HG03045 (cell line): ENCODE data around the gene CDHR2.
A peak's percentile ranks its signal among the peaks of the same experiment; 100 is the strongest.
"Not testable (repeated sequence)": the region's sequence is repeated elsewhere in the genome, so short reads cannot be mapped to it uniquely, and the experiment has no call there.

ENCODE experiments used
- ATAC-seq: cut with Tn5 transposase; IDR thresholded peaks from one replicate; pipeline ENCODE4 v1.9.1; 2021; ENCODE audit warnings: mild to moderate bottlenecking, moderate library complexity; ENCODE audit not compliant: unreplicated experiment

Gene CDHR2

GRCh38 chr5:176592573-176592972 is 43.4 kb downstream of the CDHR2 start:
- ATAC-seq, result no peak

DNA sequence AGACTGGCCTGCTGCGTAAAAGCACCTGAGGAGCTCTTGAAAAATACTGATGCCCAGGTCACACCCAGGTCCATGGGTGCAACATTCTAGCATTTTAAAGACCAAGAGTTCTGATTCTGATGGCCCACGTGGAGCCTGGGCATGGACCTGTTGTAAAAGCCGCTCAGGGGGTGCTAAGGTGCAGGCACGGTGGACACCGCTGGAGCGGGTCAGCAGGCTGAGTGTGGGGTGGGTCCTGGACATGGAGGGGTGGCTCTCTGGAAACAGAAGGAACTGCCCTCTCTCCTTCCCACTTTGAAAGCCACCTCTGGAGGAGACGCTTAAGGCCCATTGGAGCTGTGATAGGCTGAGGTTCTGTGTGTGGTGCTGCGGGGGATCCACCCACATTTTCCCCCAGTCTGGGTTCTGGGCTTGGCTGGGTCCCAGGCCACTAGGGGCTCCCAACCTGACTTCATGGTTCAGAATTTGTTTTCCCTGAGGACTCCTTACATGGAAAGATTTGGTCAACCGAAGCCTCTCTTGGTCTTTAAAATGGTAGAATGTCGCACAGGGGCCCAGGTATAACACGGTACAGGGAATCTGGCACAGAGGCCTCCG is 44.2 kb downstream of the CDHR2 start:
- no peak for ATAC-seq

DNA sequence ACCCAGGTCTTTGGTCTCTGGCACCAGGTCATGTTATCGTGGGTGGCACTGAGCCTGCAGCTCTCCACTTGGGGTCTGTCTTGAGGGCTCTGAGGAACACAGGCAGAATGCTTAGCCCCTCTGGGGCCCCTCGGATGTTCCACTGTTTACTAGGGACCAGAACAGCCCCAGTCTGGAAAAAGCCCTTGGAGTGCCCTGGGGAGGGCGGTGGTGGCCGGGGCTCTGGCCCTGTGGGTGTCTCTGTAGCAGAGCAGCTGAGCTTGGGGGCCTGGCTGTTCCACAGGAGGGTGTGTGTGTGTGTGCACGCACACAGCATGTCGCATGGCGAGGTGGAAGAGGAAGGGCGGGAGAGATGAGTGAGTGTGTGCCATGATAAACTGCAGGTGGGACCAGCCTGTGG is 45.4 kb downstream of the CDHR2 start:
- no peak for ATAC-seq

DNA sequence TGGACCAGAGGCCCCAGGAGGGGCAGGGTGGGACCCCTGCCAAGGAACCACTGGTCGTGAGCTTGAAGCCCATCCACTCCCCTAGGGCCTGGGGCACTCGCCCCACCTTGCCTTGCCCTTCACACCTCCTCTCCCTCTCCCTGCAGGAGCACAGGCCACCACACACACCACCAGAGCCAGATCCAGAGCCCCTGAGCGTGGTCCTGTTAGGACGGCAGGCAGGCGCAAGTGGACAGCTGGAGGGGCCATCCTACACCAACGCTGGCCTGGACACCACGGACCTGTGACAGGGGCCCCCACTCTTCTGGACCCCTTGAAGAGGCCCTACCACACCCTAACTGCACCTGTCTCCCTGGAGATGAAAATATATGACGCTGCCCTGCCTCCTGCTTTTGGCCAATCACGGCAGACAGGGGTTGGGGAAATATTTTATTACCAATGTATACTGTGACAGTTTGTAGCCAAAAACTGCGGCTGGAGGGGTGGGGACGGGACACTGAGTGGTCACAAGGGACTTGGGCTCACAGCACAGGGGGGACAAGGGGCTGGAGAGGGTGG is 46.3 kb downstream of the CDHR2 start:
- no peak for ATAC-seq

- no peak for ATAC-seq
Measured at GRCh38 chr5:176596069-176596644, 47.0 kb downstream of the CDHR2 start.

- ATAC-seq, result peak; percentile 59
Measured at GRCh38 chr5:176596689-176597416, 47.7 kb downstream of the CDHR2 start.

DNA sequence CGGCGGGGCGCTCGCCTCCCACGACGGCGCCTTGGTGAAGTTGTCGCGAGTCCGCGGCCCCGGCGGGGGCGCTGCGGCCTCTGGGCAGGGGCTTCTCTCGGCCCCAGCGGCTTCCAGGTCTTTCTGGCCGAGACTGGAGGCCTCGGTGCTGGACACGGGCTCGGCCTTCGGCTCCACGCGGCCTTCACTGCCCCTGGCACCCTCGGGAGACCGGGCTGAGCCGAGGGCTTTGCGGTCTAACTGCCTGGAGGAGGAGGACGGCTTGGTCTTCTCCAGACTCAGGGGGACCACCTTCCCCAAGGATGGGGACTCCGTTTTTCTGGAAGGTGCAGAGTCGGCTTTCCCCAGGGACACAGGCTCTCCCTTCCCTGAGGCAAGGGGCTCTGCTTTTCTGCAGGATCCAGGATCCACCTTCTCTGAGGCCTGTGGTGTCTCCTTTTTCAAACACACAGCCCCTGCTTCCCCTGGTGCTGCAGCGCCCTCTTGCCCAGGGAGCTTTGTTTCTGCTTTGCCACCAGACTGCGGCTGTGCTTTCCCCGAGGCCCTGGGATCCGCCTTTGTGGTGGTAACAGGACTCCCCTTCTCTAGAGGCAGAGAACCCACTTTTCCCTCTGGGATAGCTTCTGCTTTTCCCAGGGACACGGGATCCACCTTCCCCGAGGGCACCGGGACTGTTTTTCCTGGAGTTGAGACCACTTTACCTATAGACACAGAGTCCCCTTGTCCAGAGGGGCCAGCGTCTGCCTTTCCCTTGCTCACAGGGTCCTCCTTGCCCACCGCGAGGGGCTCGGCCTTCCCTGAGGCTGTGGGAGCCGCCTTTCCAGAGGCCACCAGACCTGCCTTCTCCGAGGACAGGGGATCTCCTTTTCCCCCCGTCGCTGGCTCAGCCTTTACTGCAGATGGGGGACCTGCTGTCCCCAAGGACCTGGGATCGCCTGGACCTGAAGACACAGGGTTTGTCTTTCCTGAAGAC is 48.6 kb downstream of the CDHR2 start:
- ATAC-seq, result no peak

DNA sequence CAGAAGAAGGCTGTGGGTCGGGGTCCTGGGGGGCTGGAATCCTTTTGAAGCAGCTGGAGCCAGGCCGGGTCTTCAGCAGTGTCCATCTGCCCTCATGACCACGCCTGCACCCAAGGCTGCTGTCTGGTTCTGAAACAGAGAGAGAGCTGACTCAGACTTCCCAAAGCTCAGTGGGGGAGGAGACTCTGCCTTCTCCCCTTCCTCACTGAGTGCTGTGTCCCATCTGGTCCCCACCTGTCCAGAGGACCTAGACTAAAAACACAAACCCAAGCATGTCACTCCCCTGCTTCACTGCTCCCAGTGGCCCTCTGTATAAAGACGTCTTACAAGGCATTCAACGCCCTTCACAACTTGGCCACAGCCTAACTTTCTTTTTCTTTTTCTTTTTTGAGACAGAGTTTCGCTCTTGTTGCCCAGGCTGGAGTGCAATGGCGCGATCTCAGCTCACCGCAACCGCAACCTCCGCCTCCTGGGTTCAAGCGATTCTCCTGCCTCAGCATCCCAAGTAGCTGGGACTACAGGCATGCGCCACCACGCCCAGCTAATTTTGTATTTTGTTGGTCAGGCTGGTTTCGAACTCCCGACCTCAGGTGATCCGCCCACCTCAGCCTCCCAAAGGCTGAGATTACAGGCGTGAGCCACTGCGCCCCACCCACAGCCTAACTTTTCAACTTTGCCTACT is 50.7 kb downstream of the CDHR2 start:
- not testable (repeated sequence) for ATAC-seq

- ATAC-seq, result no peak
Measured at GRCh38 chr5:176601901-176602482, 52.9 kb downstream of the CDHR2 start.

- ATAC-seq, result no peak
Measured at GRCh38 chr5:176603091-176603490, 53.9 kb downstream of the CDHR2 start.

DNA sequence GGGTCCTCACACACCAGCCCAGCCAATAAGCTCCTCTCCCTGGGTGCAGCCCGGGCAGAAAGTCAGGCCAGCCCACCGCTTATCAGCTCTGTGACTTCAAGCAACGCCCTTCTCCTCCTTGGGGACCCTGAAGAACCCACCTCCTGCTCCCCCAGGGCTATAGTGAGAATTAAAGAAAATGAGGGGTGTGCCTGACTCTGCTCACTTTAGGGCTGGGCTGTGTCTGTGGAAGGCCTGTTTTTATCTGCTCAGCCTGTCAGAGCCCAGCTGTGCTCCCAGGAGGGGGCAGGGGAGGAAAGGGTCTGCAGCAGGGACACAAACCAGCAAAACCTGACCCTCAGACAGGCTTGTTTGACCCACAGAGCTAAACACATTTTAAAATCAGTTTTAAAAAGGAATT is 56.9 kb downstream of the CDHR2 start:
- ATAC-seq, result no peak

- ATAC-seq, result no peak
Measured at GRCh38 chr5:176606875-176607274, 57.7 kb downstream of the CDHR2 start.

- ATAC-seq, result no peak
Measured at GRCh38 chr5:176608142-176608705, 59.1 kb downstream of the CDHR2 start.

- no peak for ATAC-seq
Measured at GRCh38 chr5:176608937-176609723, 60.0 kb downstream of the CDHR2 start.

DNA sequence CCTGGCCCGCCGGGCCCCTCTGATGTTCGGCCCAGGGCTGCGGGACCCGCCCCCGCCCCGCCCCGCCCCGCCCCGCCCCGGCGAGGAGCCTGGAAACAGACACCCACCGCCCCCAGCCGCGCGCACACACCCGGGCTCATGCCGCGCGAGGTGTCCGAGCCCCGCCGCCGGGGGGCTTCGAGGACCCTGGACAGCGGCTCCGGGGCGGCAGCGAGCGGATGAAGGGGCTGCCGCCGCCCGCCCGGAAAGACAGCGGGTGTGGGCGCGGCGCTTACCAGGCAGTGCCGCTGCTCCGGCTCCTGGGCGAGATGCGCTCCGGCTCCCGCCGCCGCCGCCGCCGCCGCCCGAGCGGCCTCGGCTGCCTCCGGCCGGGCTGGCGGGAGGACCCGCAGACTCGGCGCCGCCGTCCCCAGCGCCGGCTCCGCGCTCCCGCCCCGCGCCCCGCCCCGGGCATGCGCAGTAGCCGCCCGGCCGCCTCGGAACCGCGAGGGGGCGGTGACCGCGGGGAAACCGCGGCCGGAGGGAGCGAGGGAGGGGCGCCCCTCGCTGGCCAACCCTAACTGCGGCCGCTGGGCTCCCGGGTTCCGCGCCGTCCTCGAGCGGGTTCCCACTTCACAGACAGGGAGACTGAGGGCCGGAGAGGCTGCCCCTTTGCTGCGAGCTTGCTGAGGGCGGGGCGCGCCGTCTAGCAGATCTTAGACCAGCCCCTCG is 60.7 kb downstream of the CDHR2 start, which contains the start of gene GPRIN1:
Gene GPRIN1 (minus strand): TSS at position 433 of the 711 bp plus-strand sequence. CDS start 10,322 bp downstream, outside the sequence.
- peak; percentile 81 for ATAC-seq

GRCh38 chr5:176610435-176610773 is 61.3 kb downstream of the CDHR2 start:
- ATAC-seq, result no peak

DNA sequence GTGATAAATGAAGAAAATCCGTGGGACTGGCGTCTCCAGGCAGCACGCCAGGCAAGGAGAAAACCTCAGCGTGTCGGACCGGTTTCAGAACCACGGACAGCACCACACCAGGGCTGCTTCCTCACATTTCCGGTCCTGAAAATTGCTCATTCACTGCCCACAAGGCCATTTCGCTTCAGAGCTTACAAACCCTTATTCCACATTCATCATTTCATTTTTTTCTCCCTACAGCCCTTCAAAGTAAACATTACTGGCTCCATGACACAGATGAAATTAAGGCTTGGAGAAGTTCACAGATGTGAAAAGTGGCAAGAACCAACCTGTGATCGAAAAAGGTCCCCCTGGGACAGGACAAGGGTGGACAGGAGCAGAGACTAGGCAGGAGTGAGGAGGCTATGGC is 62.3 kb downstream of the CDHR2 start:
- no peak for ATAC-seq

- ATAC-seq, result no peak
Measured at GRCh38 chr5:176612008-176612407, 62.9 kb downstream of the CDHR2 start.
